ENCODE measurements around the gene MAP4K1.
"Not testable (repeated sequence)": the region's sequence is repeated elsewhere in the genome, so short reads cannot be mapped to it uniquely, and the experiment has no call there.

Gene MAP4K1

GRCh38 chr19:38624822-38625221 is 7.1 kb upstream of the MAP4K1 start:
- no peak for DNase-seq (ENCODE audit: low spot score)

- DNase-seq (ENCODE audit: low spot score), result no peak
These were observed 1.8 kb upstream of the MAP4K1 start for GRCh38 chr19:38619361-38620174.

GRCh38 chr19:38618590-38619360 is 1.0 kb upstream of the MAP4K1 start, which contains the start of gene EIF3K:
Gene EIF3K, plus strand, starts transcription at chr19:38619188. Its CDS starts 81 bp downstream, at chr19:38619269.
- DNase-seq (ENCODE audit: low spot score), result peak; percentile 99

- DNase-seq (ENCODE audit: low spot score), result no peak
These were observed 430 bp downstream of the MAP4K1 start for GRCh38 chr19:38617283-38617763.

GRCh38 chr19:38616265-38616664 is 1.5 kb downstream of the MAP4K1 start:
- DNase-seq (ENCODE audit: low spot score), result no peak

- DNase-seq (ENCODE audit: low spot score), result no peak
These were observed 2.7 kb downstream of the MAP4K1 start for GRCh38 chr19:38615007-38615581.

- DNase-seq (ENCODE audit: low spot score), result no peak
These were observed 3.5 kb downstream of the MAP4K1 start for GRCh38 chr19:38614289-38614688.

GRCh38 chr19:38606131-38606530 is 11.6 kb downstream of the MAP4K1 start:
- DNase-seq (ENCODE audit: low spot score), result no peak

- not testable (repeated sequence) for DNase-seq (ENCODE audit: low spot score)
These were observed 14.9 kb downstream of the MAP4K1 start for GRCh38 chr19:38602856-38603255.

- no peak for DNase-seq (ENCODE audit: low spot score)
These were observed 18.0 kb downstream of the MAP4K1 start for GRCh38 chr19:38599722-38600121.

- no peak for DNase-seq (ENCODE audit: low spot score)
These were observed 20.7 kb downstream of the MAP4K1 start for GRCh38 chr19:38597075-38597474.

- DNase-seq (ENCODE audit: low spot score), result no peak
These were observed 21.4 kb downstream of the MAP4K1 start for GRCh38 chr19:38596057-38596981.

GRCh38 chr19:38592940-38593339 is 24.8 kb downstream of the MAP4K1 start:
- no peak for DNase-seq (ENCODE audit: low spot score)

GRCh38 chr19:38588041-38588440 is 29.7 kb downstream of the MAP4K1 start:
- no peak for DNase-seq (ENCODE audit: low spot score)

- no peak for DNase-seq (ENCODE audit: low spot score)
These were observed 30.2 kb downstream of the MAP4K1 start for GRCh38 chr19:38587562-38587961.

GRCh38 chr19:38583985-38584305 is 33.8 kb downstream of the MAP4K1 start:
- DNase-seq (ENCODE audit: low spot score), result no peak

GRCh38 chr19:38583219-38583984 is 34.4 kb downstream of the MAP4K1 start:
- no peak for DNase-seq (ENCODE audit: low spot score)

- no peak for DNase-seq (ENCODE audit: low spot score)
These were observed 37.7 kb downstream of the MAP4K1 start for GRCh38 chr19:38580080-38580479.

GRCh38 chr19:38579304-38579703 is 38.4 kb downstream of the MAP4K1 start:
- DNase-seq (ENCODE audit: low spot score), result not testable (repeated sequence)

GRCh38 chr19:38577826-38578225 is 39.9 kb downstream of the MAP4K1 start:
- DNase-seq (ENCODE audit: low spot score), result no peak

GRCh38 chr19:38571682-38572081 is 46.1 kb downstream of the MAP4K1 start:
- no peak for DNase-seq (ENCODE audit: low spot score)
